Mucosa of stomach (tissue), 1 donor: ENCODE data around the gene POLR3C.
A peak's percentile ranks its signal among the peaks of the same experiment; 100 is the strongest.
"Not testable (repeated sequence)": the region's sequence is repeated elsewhere in the genome, so short reads cannot be mapped to it uniquely, and the experiment has no call there.

Experiments
- H3K27me3 ChIP-seq: one replicate; pipeline ENCODE4 v1.7.0; 2013; ENCODE audit warnings: mild to moderate bottlenecking, low read length; ENCODE audit not compliant: control insufficient read depth, insufficient read depth
- H3K36me3 ChIP-seq: one replicate; pipeline ENCODE4 v1.7.0; 2013; ENCODE audit warnings: low read length; ENCODE audit not compliant: control insufficient read depth, insufficient read depth
- H3K4me1 ChIP-seq: one replicate; pipeline ENCODE4 v1.7.0; 2013; ENCODE audit warnings: mild to moderate bottlenecking, low read length; ENCODE audit not compliant: control insufficient read depth, insufficient read depth
- H3K4me3 ChIP-seq: one replicate; pipeline ENCODE4 v1.7.0; 2013; ENCODE audit warnings: low read length
- H3K9ac ChIP-seq: one replicate; pipeline ENCODE4 v1.7.0; 2013; ENCODE audit warnings: mild to moderate bottlenecking, low read length, moderate library complexity
- H3K9me3 ChIP-seq: one replicate; pipeline ENCODE4 v1.7.0; 2013; ENCODE audit warnings: mild to moderate bottlenecking, low read length, moderate library complexity; ENCODE audit not compliant: control insufficient read depth
- donor health status: Pancreatic carcinoma.

Gene POLR3C, protein sequence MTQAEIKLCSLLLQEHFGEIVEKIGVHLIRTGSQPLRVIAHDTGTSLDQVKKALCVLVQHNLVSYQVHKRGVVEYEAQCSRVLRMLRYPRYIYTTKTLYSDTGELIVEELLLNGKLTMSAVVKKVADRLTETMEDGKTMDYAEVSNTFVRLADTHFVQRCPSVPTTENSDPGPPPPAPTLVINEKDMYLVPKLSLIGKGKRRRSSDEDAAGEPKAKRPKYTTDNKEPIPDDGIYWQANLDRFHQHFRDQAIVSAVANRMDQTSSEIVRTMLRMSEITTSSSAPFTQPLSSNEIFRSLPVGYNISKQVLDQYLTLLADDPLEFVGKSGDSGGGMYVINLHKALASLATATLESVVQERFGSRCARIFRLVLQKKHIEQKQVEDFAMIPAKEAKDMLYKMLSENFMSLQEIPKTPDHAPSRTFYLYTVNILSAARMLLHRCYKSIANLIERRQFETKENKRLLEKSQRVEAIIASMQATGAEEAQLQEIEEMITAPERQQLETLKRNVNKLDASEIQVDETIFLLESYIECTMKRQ

GRCh38 chr1:145823565-145824498 is at the start of gene POLR3C, which contains the start of gene RNF115:
Gene POLR3C (plus strand): TSS chr1:145824200. CDS start chr1:145825777, 1,577 bp downstream.
Gene RNF115 (minus strand): TSS chr1:145824095. CDS start chr1:145823873, 222 bp downstream.
- Histone ChIP-seq H3K4me1 (no peaks in the 10 kb centered on the region), H3K36me3 (peaks cover 10% of the 10 kb centered on the region), H3K9ac (peak within 1 kb of the TSS; percentile 96), H3K9me3 (no peaks in the 10 kb centered on the region), H3K27me3 (no peaks in the 10 kb centered on the region), H3K4me3 (peak within 1 kb of the TSS; percentile 84)

GRCh38 chr1:145777357-145778145 is 46.4 kb upstream of the POLR3C start:
- Histone ChIP-seq H3K36me3 (no peaks in the 10 kb centered on the region), H3K9ac (no peak overlapping the region), H3K4me3 (no peak overlapping the region), H3K4me1 (peaks cover 14% of the 10 kb centered on the region), H3K9me3 (no peaks in the 10 kb centered on the region), H3K27me3 (no peaks in the 10 kb centered on the region)

DNA sequence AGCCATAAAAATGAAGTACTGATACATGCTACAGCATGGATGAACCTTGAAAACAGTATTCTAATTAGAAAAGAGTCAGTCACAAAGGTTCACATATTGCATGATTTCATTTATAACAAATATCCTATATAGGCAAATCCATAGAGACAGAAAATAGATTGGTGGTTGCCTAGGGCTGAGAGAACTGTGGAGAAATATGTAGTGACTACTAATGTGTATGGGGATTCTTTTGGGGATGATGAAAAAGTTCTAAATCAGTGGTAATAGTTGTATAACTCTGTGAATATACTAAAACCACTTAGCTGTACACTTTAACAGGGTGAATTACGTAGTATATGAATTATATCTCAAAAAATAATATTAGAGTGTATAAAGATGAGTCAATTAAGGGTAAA is 45.9 kb upstream of the POLR3C start:
- H3K27me3 ChIP-seq: no peaks in the 10 kb centered on the region
- H3K9ac ChIP-seq: no peak overlapping the region
- no peaks in the 10 kb centered on the region for H3K36me3 ChIP-seq
- H3K4me1 ChIP-seq: peaks cover 13% of the 10 kb centered on the region
- no peak overlapping the region for H3K4me3 ChIP-seq
- no peaks in the 10 kb centered on the region for H3K9me3 ChIP-seq

- H3K4me1 ChIP-seq: peaks cover 29% of the 10 kb centered on the region
- no peak overlapping the region for H3K9ac ChIP-seq
- no peak overlapping the region for H3K4me3 ChIP-seq
- no peaks in the 10 kb centered on the region for H3K27me3 ChIP-seq
- H3K9me3 ChIP-seq: no peaks in the 10 kb centered on the region
- H3K36me3 ChIP-seq: no peaks in the 10 kb centered on the region
Measured at GRCh38 chr1:145782272-145783099, 41.5 kb upstream of the POLR3C start.

DNA sequence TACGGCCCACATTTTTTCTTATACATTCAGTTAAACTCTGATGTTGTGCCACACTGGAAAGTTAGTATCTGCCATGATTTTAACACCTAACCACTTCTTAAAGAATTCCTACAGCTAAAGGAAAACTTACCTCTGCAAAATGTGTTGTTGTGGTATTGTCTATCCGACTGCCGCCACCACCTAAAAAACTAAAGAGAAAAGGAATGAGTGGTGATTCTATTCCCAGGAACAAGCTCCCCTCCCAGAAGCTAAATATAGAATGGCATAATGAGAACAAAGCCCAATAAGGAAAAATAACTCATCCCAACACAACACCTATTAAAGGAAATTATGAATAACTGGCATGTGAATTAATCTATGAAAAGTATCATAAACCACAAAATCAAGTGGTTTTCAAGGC is 39.6 kb upstream of the POLR3C start:
- no peak overlapping the region for H3K9ac ChIP-seq
- H3K36me3 ChIP-seq: no peaks in the 10 kb centered on the region
- no peaks in the 10 kb centered on the region for H3K27me3 ChIP-seq
- H3K4me3 ChIP-seq: no peak overlapping the region
- no peaks in the 10 kb centered on the region for H3K9me3 ChIP-seq
- H3K4me1 ChIP-seq: peaks cover 29% of the 10 kb centered on the region

DNA sequence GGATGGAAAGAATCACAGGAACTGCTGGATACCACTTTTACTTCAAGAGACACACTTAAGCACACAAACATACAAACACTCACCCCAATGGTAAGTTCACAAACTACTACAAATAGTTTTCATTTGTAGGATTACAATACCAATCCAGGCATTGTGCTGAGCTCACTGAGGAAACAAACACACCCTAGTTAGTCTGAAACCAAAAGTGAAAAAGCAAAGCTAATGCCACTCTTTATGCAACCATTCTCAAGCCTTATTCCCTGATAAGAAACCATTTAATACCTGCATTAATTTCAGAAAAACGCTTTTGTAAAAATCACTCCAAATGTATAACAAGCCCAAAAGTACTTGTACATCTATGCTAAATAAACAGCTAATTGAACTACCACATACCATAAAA is 38.5 kb upstream of the POLR3C start:
- H3K9me3 ChIP-seq: no peaks in the 10 kb centered on the region
- H3K36me3 ChIP-seq: no peaks in the 10 kb centered on the region
- peaks cover 29% of the 10 kb centered on the region for H3K4me1 ChIP-seq
- no peaks in the 10 kb centered on the region for H3K27me3 ChIP-seq
- H3K4me3 ChIP-seq: no peak overlapping the region
- peak overlapping the region; percentile 30 for H3K9ac ChIP-seq

- Histone ChIP-seq H3K9ac (peak overlapping the region; percentile 30), H3K4me3 (no peak overlapping the region), H3K9me3 (no peaks in the 10 kb centered on the region), H3K27me3 (no peaks in the 10 kb centered on the region), H3K36me3 (no peaks in the 10 kb centered on the region), H3K4me1 (peaks cover 29% of the 10 kb centered on the region)
Measured at GRCh38 chr1:145786271-145786670, 37.7 kb upstream of the POLR3C start.

- no peaks in the 10 kb centered on the region for H3K36me3 ChIP-seq
- H3K9me3 ChIP-seq: no peaks in the 10 kb centered on the region
- H3K4me3 ChIP-seq: no peak overlapping the region
- H3K27me3 ChIP-seq: no peaks in the 10 kb centered on the region
- peaks cover 24% of the 10 kb centered on the region for H3K4me1 ChIP-seq
- H3K9ac ChIP-seq: no peak overlapping the region
Measured at GRCh38 chr1:145788580-145788979, 35.4 kb upstream of the POLR3C start.

DNA sequence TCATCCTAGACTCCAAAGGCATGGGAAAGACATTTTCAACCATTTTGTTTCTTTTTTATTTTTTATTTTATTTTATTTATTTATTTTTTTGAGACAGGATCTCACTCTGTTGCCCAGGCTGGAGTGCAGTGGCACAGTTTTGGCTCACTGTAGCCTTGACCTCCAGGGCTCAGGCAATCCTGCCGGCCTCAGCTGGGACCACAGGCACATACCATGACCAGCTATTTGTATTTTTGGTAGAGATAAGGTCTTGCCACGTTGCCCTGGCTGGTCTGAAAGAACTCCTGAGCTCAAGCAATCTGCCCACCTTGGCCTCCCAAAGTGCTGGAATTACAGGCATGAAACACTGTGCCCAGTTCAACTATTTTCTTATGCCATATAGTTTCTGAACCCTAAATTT is 32.1 kb upstream of the POLR3C start:
- not testable (repeated sequence) for H3K27me3 ChIP-seq, H3K4me3 ChIP-seq, H3K9me3 ChIP-seq, H3K9ac ChIP-seq, H3K36me3 ChIP-seq, H3K4me1 ChIP-seq

- Histone ChIP-seq H3K4me1 (no peaks in the 10 kb centered on the region), H3K27me3 (no peaks in the 10 kb centered on the region), H3K9ac (no peak overlapping the region), H3K9me3 (no peaks in the 10 kb centered on the region), H3K36me3 (no peaks in the 10 kb centered on the region), H3K4me3 (no peak overlapping the region)
Measured at GRCh38 chr1:145792484-145792883, 31.5 kb upstream of the POLR3C start.
